HG03439 (cell line): ENCODE data around the gene TPX2.
"Not testable (repeated sequence)": the region's sequence is repeated elsewhere in the genome, so short reads cannot be mapped to it uniquely, and the experiment has no call there.

Experiments
- ATAC-seq: cut with Tn5 transposase; IDR thresholded peaks from one replicate; pipeline ENCODE4 v1.9.1; 2021; ENCODE audit warnings: mild to moderate bottlenecking, moderate library complexity; ENCODE audit not compliant: unreplicated experiment

The TPX2 gene

DNA sequence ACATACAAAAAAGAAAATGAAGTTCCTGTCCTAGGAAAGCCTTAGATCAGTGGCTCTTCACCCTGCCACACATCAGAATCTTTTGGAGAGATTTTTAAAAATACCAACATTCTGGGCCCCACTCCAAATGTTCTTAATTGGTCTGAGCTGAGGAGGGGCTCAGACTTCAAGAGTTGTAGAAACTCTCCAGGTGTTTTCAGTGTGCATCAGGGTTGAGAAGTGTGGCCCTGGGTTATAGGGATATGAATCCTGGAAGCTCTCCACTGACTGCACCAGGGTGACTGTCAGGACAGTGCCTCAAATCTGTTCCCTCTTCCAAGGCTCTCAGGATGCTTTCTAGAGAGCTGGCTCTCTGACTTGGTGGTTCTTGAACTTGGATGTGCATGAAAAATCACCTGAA is 74.5 kb downstream of the TPX2 start:
- ATAC-seq = no peak

DNA sequence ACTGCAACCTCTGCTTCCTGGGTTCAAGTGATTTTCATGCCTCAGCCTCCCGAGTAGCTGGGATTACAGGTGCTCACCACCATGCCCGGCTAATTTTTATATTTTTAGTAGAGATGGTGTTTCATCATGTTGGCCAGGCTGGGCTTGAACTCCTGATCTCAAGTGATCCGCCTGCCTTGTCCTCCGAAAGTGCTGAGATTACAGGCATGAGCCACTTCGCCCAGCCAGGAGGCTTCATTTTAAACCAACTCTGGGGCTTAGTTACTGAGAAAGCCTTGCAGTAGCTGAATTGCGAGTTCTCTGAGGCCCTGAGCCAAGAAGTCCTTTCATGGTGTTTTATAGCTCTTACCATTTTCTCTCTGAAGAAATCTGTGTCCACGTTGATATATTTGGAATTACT is 75.1 kb downstream of the TPX2 start:
- not testable (repeated sequence) for ATAC-seq

DNA sequence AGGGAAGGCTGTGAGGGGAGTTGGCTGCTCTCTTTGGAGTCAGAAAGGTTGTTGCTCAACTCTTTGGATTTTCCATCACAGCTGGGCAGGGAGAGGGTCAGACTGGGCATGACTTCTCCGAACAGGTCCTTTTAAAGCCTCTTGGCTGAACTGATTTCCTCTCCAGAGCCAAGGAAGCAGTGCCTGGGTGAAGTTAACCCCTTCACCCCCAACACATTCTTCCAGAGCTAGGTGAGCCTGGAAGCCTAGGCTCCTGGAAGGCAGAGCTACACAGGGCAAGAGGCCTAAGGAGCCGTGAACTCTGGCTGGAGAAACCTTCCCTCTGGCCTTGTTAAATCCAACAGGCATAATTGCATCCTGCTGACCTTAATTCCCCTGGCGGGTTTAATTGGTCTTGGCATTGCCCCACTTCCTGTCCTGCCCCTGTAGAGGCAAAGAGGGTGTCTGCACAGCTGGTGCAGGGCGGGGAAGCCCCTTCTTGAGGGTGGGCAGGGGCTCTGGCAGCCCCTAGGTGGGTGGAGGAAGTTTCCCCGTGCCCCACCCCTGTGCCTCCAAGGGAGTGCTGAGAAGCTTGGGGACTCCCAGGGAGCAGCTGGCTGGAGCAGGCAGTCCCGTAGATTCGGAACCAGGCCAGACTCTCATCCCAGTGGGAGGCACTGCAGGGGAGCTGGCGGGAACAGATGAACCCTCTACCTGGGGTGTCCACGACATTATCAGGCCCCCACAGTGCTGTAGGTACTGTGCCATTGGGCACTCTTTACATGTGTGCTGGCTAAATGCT is 76.5 kb downstream of the TPX2 start:
- ATAC-seq = no peak

DNA sequence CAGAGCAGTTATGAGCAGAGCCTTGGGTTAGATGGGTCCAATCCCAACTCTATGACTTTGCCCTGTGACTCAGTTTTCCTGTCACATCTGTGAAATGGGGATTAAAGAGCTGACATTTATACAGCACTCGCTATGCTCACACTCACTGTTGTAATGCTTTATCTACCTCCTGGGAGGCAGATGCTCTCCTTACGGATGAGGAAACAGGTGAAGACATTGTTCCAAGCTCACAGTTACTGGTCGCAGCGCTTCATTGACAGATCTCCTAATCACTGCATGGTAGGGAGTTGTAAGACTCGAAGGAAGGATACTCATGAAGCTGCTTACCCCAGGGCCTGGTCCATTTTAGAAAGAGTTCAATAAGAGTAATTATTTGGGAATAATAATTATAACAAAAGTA is 77.1 kb downstream of the TPX2 start:
- no peak for ATAC-seq

DNA sequence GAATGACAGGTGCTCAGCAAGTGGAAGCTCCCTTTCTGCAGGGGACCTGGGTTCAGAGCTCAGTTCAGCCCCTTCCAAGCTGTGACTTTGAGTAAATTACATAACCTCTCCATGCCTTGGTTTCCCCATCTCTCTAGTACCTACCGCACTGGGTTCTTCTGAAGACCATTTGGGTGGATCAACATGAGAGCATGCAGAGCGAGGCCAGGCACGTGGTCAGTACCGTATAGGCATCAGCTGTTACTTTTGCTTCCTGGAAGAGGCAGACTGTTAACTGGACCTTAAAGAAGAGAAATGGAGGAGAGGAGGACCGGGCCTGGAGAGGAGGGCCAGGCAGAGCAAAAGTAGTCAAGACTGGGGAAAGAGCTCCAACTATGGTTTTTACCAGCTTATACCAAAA is 78.4 kb downstream of the TPX2 start:
- no peak for ATAC-seq

DNA sequence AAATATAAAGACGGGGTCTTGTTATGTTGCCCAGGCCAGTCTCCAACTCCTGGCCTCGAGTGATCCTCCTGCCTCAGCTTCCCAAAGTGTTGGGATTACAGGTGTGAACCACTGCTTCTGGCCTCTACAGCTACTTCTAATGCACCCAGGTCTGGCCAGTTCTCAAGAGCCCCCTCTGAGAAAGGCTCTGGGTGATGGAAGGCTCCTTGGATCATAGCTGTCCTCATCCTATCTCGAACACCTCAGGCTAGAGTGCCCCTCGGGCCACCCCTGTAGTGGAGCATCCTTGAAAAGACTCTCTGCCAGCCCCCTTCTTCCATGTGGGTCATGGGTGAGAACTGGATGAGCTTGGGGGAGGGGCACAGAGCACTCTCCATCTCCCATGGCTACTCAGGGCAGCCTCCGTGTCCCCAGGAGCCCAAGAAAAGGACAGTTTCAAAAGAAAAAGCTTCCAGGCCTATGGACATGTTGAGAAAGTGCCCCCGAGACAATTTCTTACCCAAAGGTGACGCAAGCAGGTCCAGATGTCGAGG is 79.4 kb downstream of the TPX2 start:
- ATAC-seq = no peak

DNA sequence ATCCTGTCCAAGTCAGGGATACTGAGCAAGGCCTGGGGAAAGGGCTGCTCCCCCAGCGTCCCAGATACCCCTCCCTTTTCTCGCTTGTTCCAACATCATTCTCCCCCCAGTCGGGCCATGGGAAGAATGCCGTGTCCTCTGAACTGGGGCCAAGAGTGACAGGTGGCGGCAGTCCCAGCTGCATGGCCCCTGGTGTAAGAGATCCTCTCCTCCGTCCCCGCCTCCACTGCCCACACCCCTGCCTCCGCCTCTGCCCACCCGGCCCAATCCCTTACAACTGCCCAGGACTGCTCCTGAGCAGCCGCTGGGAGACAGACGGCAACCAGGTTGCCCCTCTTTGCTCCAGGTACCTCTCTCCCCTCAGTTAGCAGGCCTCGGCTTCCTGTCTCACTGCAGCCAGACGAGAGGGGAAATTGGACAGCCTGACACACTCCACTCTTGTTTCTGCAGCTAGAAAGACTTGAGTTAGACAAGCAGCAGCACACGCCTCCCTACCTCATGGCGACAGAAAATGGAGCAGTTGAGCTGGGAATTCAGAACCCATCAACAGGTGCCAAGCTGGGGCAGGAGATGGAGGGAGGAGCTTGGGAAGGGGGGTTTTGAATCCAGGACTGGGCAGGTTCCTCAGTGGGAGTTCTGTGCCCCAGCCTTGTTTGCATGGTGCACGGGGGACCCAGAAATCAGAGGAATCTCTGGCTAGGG is 80.1 kb downstream of the TPX2 start, which contains the start of gene MYLK2:
TSS of gene MYLK2 (plus strand) at position 274 of the 702 bp plus-strand sequence. CDS start at position 499, 225 bp downstream.
- ATAC-seq = no peak

DNA sequence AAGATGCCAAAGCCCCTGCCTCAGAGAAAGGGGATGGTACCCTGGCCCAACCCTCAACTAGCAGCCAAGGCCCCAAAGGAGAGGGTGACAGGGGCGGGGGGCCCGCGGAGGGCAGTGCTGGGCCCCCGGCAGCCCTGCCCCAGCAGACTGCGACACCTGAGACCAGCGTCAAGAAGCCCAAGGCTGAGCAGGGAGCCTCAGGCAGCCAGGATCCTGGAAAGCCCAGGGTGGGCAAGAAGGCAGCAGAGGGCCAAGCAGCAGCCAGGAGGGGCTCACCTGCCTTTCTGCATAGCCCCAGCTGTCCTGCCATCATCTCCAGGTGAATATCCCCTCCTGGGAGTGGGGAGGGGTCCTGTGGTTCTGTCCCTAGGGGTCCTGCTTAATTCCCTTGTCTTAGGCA is 81.1 kb downstream of the TPX2 start:
- no peak for ATAC-seq

DNA sequence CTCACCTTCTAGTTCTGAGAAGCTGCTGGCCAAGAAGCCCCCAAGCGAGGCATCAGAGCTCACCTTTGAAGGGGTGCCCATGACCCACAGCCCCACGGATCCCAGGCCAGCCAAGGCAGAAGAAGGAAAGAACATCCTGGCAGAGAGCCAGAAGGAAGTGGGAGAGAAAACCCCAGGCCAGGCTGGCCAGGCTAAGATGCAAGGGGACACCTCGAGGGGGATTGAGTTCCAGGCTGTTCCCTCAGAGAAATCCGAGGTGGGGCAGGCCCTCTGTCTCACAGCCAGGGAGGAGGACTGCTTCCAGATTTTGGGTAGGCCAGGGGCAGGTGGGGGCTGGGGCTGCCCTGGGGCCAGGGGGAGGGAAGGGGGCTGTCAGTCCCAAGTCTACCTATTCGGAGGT is 82.3 kb downstream of the TPX2 start:
- ATAC-seq = no peak

DNA sequence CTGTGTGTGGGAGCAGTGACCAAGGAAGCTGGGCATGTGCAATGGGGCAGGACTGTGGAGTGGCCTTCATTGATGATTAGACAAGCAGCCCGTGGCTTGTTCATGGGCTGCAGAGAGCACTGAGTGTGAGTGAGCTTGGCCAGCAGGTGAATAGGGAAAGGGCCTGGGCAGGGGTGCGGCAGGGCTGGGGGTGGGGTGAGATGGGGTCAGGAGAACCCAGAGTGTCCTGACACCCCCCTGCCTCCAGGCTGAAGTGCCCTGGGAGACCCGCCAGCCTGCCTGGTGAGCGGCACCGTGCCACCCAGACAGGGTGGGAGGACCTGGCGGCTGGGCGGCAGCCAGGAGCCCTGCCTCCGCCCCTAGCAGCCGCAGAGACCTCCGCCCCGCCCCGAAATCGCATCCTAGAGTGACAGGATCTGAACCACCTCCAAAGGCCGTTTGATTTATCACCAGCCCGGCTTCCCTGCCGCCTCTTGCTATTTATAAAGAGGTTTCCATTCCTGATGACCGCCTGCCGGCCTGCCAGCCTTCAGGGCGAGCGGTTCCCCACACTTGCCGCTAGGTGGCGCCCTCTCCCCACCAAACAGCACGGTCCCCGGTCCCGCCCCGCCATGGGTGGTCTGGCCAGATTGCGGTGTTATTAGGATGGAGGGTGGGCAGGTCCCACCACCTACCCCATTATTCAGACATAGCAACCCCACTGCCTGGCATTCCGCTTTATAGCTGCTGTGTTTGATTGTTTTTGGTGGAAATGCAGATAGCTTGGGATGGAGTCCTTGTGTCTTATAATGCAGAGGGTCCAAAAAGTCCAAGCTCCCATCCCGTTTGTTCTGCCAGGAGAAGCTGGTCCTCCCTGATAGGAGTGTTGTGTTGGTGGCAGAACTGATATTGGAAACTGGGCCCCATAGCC is 83.6 kb downstream of the TPX2 start:
- no peak for ATAC-seq

DNA sequence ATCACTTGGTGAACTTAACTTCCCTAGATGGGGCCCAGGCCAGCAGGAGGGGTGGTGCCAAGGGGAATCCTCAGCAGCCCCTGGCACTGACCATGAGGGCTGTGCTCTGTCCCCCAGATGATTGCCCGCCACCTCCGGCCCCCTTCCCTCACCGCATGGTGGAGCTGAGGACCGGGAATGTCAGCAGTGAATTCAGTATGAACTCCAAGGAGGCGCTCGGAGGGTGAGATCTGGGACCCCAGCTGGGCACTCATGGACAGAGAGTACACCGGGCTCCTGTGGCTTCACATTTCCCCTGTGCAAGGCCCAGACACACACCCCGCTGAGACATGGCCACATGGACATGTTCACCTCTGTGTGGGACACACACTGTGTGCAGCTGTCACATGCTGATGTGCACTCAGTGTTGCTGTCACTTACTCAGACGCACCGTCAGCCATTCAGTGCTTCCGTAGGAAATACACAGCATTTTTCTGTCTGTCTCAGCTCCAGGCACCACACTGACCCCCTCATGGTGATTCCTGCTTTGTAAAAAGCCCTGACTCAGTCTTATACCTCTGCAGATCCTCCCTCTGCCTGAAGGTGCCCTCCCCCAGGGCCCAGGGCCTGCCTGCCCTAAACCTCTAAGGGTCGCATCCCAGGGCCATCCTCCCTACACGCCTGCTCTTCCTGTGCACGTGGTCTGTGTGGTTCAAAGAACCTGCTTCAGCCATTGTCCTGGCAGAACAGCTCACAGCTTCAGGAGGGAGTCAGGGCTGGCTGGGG is 84.5 kb downstream of the TPX2 start:
- ATAC-seq = no peak

DNA sequence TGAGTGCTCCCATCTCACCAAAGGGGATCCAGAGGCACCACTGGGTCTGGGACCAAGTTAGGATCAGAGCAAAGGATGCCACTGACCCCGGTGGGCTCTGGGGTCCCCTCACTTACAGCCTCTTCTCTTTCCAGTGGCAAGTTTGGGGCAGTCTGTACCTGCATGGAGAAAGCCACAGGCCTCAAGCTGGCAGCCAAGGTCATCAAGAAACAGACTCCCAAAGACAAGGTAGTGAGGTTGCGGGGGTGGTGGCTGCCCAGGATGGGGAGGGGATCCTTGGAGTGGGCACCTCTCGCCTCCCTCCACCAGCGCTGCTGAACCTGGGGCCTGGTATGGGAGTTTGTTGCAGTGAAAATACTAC is 85.0 kb downstream of the TPX2 start:
- no peak for ATAC-seq

DNA sequence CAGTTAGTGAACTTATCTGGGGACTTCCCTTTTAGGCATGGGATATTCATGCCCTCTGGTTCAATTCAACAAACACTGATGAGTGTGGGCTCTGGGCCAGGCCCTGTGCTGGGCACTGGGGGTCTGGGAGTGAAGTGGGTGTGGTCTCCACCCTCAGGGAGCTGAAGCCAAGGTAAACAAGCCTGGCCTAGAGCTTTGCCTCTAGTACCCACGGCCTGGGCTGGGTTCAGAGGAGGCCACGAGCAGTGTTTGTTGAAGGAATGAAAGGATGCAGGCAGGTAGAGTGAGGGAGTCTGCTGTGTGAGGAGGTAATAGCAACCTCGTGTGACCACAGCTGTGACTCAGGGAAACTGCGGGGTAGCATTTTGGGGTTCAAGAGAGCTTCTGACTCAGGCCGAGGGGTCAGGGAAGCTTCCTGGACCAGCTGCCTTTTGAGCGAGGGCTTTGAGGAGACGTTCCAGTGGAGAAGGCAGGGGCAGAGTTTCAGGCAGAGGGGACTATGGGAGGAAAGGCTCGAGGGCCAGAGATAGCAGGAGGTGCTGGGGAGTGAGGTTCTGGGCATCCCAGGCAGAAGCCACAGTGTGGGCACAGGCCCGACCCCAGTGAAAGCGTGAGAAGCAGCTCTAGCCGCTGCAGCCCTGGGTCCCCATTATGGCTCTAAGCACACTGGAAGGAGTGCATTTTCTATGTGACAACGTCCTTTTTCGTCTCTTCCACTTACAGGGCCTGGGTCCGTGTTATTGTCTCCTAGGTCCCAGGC is 85.6 kb downstream of the TPX2 start:
- ATAC-seq = no peak

DNA sequence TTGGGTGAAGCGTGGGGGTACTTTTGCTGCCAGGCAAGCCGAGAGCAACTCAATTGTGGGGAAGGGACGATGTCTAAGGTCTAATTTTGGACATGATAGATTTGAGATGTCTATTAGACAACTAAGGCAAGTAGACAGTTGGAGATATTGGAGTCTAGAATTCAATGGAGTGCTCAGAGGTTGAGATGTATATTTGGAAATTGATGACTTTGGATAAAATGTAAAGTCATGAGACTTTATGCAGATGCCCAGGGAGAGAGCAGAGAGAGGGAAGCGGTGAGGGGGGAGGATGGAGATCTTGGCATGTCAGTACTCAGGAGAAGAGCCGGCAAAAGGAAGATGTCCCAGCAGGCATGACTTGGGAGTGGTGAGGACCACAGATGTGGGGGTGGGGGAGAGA is 87.0 kb downstream of the TPX2 start:
- ATAC-seq = no peak

DNA sequence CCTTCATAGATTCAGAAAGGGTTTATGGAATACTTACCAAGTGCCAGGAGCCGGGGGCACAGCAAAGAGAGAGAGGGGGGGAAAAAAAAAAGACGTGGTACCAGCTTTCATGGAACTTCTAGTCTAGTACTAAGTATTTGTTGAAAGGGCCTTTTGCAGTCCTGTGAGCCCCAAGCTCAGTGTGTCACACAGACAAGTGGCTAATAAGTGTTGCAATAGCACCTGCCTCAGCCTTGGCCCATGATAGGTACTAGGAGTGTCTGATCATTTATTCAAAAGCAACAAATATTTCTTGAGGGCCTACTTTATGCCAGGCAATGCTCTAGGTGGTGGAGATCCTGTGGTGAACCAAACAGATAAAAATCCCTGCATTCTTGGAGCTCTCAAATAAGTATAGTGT is 88.0 kb downstream of the TPX2 start:
- ATAC-seq = no peak

DNA sequence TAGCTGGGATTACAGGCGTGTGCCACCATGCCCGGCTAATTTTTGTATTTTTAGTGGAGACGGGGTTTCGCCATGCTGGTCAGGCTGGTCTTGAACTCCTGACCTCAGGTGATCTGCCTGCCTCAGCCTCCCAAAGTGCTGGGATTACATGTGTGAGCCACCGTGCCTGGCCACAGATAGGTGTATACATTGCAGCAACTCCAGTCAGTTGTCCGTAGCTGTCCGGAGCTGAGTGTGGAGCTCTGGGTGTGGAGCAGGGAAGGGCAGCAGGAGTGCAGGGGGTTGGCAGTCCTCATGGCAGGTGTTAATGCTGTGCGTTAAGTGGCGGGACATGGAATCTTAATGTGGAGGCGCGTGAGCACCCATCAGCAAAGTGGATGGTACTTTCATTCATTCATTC is 88.9 kb downstream of the TPX2 start:
- ATAC-seq = not testable (repeated sequence)

DNA sequence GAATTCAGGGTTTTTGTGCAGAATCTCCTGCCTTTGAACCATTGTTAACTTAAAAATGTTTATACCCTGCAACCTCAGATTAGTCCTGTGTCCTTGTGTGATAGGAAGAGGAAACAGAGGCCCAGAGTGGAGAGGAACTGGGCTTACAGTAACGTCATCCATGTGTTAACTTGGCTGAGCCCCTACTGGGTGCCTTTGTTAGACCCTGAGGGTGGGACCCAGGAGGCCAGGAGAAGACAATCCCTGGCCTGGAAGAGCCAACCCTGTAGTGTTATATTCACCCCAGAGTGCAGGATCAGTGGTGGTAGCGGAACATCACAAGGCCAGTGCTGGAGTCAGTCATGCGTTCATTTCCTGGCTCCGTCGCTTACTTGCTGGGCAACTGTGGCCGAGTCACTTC is 90.6 kb downstream of the TPX2 start:
- ATAC-seq = no peak

DNA sequence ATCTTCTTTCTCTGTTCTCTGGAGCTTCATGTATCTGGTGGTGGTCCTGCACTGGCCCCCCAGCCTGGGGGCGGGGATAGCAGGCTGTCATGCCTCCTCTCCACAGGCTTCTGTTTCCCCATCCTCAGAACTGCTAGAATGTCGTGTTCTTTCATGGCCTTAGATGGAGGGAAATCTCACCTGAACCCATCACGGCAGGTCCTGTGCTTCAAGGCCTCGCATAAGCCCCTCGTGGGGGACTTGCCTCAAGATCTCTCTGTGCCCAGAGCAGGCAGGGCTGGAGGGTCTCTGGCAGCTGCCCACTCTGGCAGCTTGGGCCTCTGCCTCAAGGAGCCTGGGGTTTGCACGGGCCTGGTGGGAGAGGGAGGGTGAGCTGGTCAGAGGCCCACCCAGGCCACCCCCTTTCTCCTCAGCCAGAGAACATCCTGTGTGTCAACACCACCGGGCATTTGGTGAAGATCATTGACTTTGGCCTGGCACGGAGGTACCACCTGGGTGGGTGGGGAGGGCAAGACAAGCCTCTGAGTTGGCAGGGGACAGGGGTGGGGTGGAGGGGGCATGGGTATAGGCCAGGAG is 91.4 kb downstream of the TPX2 start:
- ATAC-seq = no peak

DNA sequence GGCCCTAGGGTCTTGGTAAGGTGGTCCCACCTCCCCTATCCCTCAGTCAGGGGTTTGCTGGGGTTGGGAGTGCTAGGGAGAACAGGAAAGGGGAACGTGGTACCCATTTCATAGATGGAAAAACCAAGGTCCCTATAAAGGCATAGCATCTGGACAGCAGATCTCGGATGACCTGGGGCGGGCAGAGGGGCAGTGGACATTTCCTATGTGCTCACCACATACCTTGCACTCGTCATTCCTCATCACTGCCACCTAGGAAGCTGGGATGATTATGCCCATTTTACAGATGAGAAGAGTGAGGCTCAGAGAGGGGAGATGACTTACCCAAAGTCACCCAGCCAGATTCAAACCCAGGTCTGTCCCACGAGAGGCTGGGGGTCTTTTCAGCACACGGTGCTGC is 92.1 kb downstream of the TPX2 start:
- ATAC-seq = no peak
